B cell (primary cell): ENCODE results near the gene LYST. TPM values are rescaled to one million over a fixed set of nuclear protein-coding genes. Genes with fewer than 3 reads are reported as not detected.

Experiments
- ATAC-seq: fragments of 200-7000 bp; cut with Tn5 transposase; one replicate; pipeline ENCODE4 v1.10.0; 2021; ENCODE audit warnings: low read depth, mild to moderate bottlenecking, moderate number of reproducible peaks, moderate library complexity
- CTCF ChIA-PET: fragments of 350-600 bp; sonication (Branson Sonifier 250); formaldehyde crosslinking; loops from one replicate; lab custom pipeline; 2021; ENCODE audit warnings: antibody characterized with exemption, inconsistent platforms; lab: Charles Lee
- POLR2A ChIA-PET: fragments of 350-600 bp; sonication (Branson Sonifier 250); formaldehyde crosslinking; loops from one replicate; lab custom pipeline; 2021; ENCODE audit warnings: antibody characterized with exemption; lab: Charles Lee
- DNase-seq: peaks from one replicate; pipeline ENCODE4 v3.0.0; 2013
- H2AFZ ChIP-seq: 2 replicates; pipeline ENCODE4 v1.6.1; 2012; ENCODE audit warnings: mild to moderate bottlenecking, low read depth, low read length; ENCODE audit not compliant: insufficient read depth, poor library complexity, severe bottlenecking
- H3K27ac ChIP-seq, 2 donors: 1 replicate in 1 of 2; 2 replicates in 1 of 2; pipeline ENCODE4 v1.5.1; 2012 to 2013; ENCODE audit warnings: low read length in 2 of 2, mild to moderate bottlenecking in 2 of 2, moderate library complexity in 1 of 2
- H3K27me3 ChIP-seq, 4 experiments: fragments of 200-600 bp in 1 of 4; sonication (generic) in 1 of 4; replicated peaks in 1 of 4; 1 replicate in 2 of 4; 2 replicates in 2 of 4; pipeline versions ENCODE4 v1.6.1 to v1.7.0; 2013 to 2016; ENCODE audit warnings: low read length in 3 of 4, mild to moderate bottlenecking in 2 of 4, mixed read lengths in 1 of 4, moderate library complexity in 1 of 4; ENCODE audit not compliant: insufficient read depth in 4 of 4, control insufficient read depth in 3 of 4; ENCODE audit errors: control extremely low read depth in 1 of 4
- H3K36me3 ChIP-seq, 2 experiments: replicated peaks in 1 of 2; 1 replicate in 1 of 2; 2 replicates in 1 of 2; pipeline versions ENCODE4 v1.6.1 to v1.7.1; 2013; ENCODE audit warnings: low read length in 1 of 2; ENCODE audit not compliant: insufficient read depth in 2 of 2, control insufficient read depth in 1 of 2; ENCODE audit errors: control extremely low read depth in 1 of 2, extremely low read depth in 1 of 2
- H3K4me1 ChIP-seq, 2 donors: fragments of 200-600 bp in 1 of 2; sonication (generic) in 1 of 2; 1 replicate in 1 of 2; 2 replicates in 1 of 2; pipeline versions ENCODE4 v1.5.1 to v1.6.1; 2013 to 2017; ENCODE audit warnings: low read length in 2 of 2; ENCODE audit not compliant: control insufficient read depth in 2 of 2, insufficient read depth in 2 of 2
- H3K4me2 ChIP-seq: replicated peaks from 2 replicates; pipeline ENCODE3; 2012; ENCODE audit warnings: mild to moderate bottlenecking, low read depth, low read length; ENCODE audit not compliant: poor library complexity, severe bottlenecking
- H3K4me3 ChIP-seq, 5 experiments: fragments of 200-600 bp in 1 of 5; sonication (generic) in 1 of 5; 1 replicate in 3 of 5; 2 replicates in 2 of 5; pipeline versions ENCODE4 v1.5.1 to v1.7.0; 2011 to 2016; ENCODE audit warnings: low read length in 4 of 5, mild to moderate bottlenecking in 4 of 5, low read depth in 2 of 5, control low read depth in 1 of 5, moderate library complexity in 1 of 5; ENCODE audit not compliant: insufficient read depth in 1 of 5; ENCODE audit errors: control extremely low read depth in 1 of 5, extremely low read depth in 1 of 5
- H3K79me2 ChIP-seq: fragments of 200-600 bp; sonication (generic); one replicate; pipeline ENCODE4 v1.6.0; 2016; ENCODE audit warnings: low read length; ENCODE audit not compliant: control insufficient read depth, insufficient read depth
- H3K9ac ChIP-seq: fragments of 200-600 bp; sonication (generic); 2 replicates; pipeline ENCODE4 v1.6.1; 2017; ENCODE audit warnings: mild to moderate bottlenecking, low read length, moderate library complexity
- H3K9me3 ChIP-seq, 3 donors: one replicate each; pipeline versions ENCODE4 v1.6.1 to v1.7.1; 2013; ENCODE audit warnings: low read length in 2 of 3; ENCODE audit not compliant: control insufficient read depth in 2 of 3, insufficient read depth in 1 of 3; ENCODE audit errors: control extremely low read depth in 1 of 3
- H4K20me1 ChIP-seq: 2 replicates; pipeline ENCODE4 v1.6.0; 2012; ENCODE audit warnings: mild to moderate bottlenecking, low read length; ENCODE audit not compliant: insufficient read depth, control insufficient read depth, poor library complexity, severe bottlenecking
- H3K27ac Mint-ChIP-seq: one replicate; pipeline ENCODE4 v1.8.0; 2021; ENCODE audit warnings: mixed read lengths
- H3K27me3 Mint-ChIP-seq: one replicate; pipeline ENCODE4 v1.8.0; 2021; ENCODE audit warnings: mixed read lengths
- H3K4me1 Mint-ChIP-seq: one replicate; pipeline ENCODE4 v1.8.0; 2021; ENCODE audit warnings: mixed read lengths
- H3K4me3 Mint-ChIP-seq: one replicate; pipeline ENCODE4 v1.8.0; 2021; ENCODE audit warnings: mixed read lengths
- H3K9me3 Mint-ChIP-seq: one replicate; pipeline ENCODE4 v1.8.0; 2022; ENCODE audit warnings: mixed read lengths; ENCODE audit not compliant: insufficient read depth
- CTCF ChIP-seq: fragments of 200-600 bp; IDR thresholded peaks from one replicate; pipeline ENCODE4 v1.8.0; 2022; ENCODE audit warnings: antibody characterized with exemption, mild to moderate bottlenecking
- EZH2 ChIP-seq: IDR thresholded peaks from 2 replicates; pipeline ENCODE4 v1.6.1; 2012; ENCODE audit warnings: borderline replicate concordance, low read depth, mild to moderate bottlenecking, moderate library complexity, low read length; ENCODE audit not compliant: insufficient read depth, poor library complexity, severe bottlenecking
- WGBS: methylation state at CpG from one replicate; pipeline ENCODE4 v1.1.5; 2013; ENCODE audit warnings: missing lambda C conversion rate; ENCODE audit not compliant: insufficient coverage; 5-methylcytosine and 5-hydroxymethylcytosine counted together
- intact Hi-C: fragments of 100-400 bp; cut with micrococcal nuclease; formaldehyde crosslinking; loops from one replicate; pipeline ENCODE4 v1.10.0; 2022
- polyA plus RNA-seq: library from polyadenylated mRNA; depleted of rRNA; stranded (reverse); fragments of >200 nt; gene quantifications from 2 replicates; pipeline ENCODE4 v1.2.3, GENCODE V29; 2012
- total RNA-seq, 2 donors: library from RNA; stranded (reverse); fragments of 120-200 nt in 1 of 2; gene quantifications; 1 replicate in 1 of 2; 2 replicates in 1 of 2; pipeline versions ENCODE4 v1.2.3 to v1.2.4, GENCODE V29; 2013 to 2022

LYST gene
- total and polyA plus RNA-seq, 2 donors (not counting 1 experiment from before 2014, with no cell fraction given), result 50.4 to 120 TPM

GRCh38 chr1:235646463-235646862 is 220.2 kb downstream of the LYST start:
- no peak overlapping the region for H3K27ac Mint-ChIP-seq
- H3K79me2 ChIP-seq, result no peaks in the 10 kb centered on the region
- H3K9me3 Mint-ChIP-seq, result no peaks in the 10 kb centered on the region
- H4K20me1 ChIP-seq, result no peaks in the 10 kb centered on the region
- no peak overlapping the region for H3K27ac ChIP-seq
- DNase-seq (no peak), ATAC-seq (no peak)
- peaks cover 67% of the 10 kb centered on the region for H3K27me3 Mint-ChIP-seq
- intact Hi-C loops, result no loop called here
- peaks cover 0 to 62% (median 23%) of the 10 kb centered on the region in 4 experiments for H3K27me3 ChIP-seq
- H3K9ac ChIP-seq, result no peak overlapping the region
- ChIA-PET POLR2A (no interaction called here), CTCF (no interaction called here)
- no peak overlapping the region for H2AFZ ChIP-seq
- 91% methylated on average over 9 of the region's 9 CpGs for WGBS
- peaks cover 31 to 34% of the 10 kb centered on the region in 2 donors for H3K4me1 ChIP-seq
- no peak overlapping the region for H3K4me3 ChIP-seq
- no peak for TF ChIP-seq CTCF
- TF ChIP-seq EZH2, result no peak
- no peak overlapping the region for H3K4me2 ChIP-seq
- H3K9me3 ChIP-seq, result peaks cover 0 to 11% (median 0%) of the 10 kb centered on the region in 3 donors
- H3K4me3 Mint-ChIP-seq, result no peak overlapping the region
- peaks cover 28% of the 10 kb centered on the region for H3K4me1 Mint-ChIP-seq
- H3K36me3 ChIP-seq, result no peaks in the 10 kb centered on the region

- Histone ChIP-seq H4K20me1 (no peaks in the 10 kb centered on the region), H3K36me3 (no peaks in the 10 kb centered on the region), H3K4me2 (no peak overlapping the region), H3K27me3 (peaks cover 0 to 54% (median 18%) of the 10 kb centered on the region in 4 experiments), H3K4me1 (peaks cover 22 to 24% of the 10 kb centered on the region in 2 donors), H3K9ac (no peak overlapping the region), H3K79me2 (no peaks in the 10 kb centered on the region), H3K27ac (no peak overlapping the region), H3K9me3 (peaks cover 0 to 8% (median 0%) of the 10 kb centered on the region in 3 donors), H2AFZ (no peak overlapping the region), H3K4me3 (no peak overlapping the region)
- H3K27ac Mint-ChIP-seq, result no peak overlapping the region
- peaks cover 23% of the 10 kb centered on the region for H3K4me1 Mint-ChIP-seq
- ChIA-PET CTCF (no interaction called here), POLR2A (no interaction called here)
- no peaks in the 10 kb centered on the region for H3K9me3 Mint-ChIP-seq
- DNase-seq, result no peak
- ATAC-seq, result no peak
- WGBS, result 90% methylated on average over 13 of the region's 13 CpGs
- TF ChIP-seq CTCF, result no peak
- no peak for TF ChIP-seq EZH2
- H3K4me3 Mint-ChIP-seq, result no peak overlapping the region
- intact Hi-C loops, result no loop called here
- H3K27me3 Mint-ChIP-seq, result peaks cover 61% of the 10 kb centered on the region
Observed at GRCh38 chr1:235644693-235645305, 221.9 kb downstream of the LYST start.
